ENCODE results near the gene PHLPP1.

GRCh38 chr18:62734290-62734689 is 18.9 kb downstream of the PHLPP1 start:
- TF ChIP-seq CTCF (conservative IDR thresholded peaks at IDR 0.05 in 1 of 2, IDR thresholded peaks at IDR 0.05 in 1 of 2; ENCODE audit: low read depth in 1 of 2, low read length in 2 of 2) (no peak), EZH2 (IDR thresholded peaks at IDR 0.05; ENCODE audit: low read length, missing control alignments) (no peak)
